Tibial artery (tissue), 4 donors: Measurements from ENCODE around the gene FAM241B.

Source experiments
- DNase-seq, 2 donors: peaks; one replicate each; pipeline ENCODE4 v3.0.0-alpha.2; 2019
- H3K27ac ChIP-seq, 2 donors: fragments of 200-600 bp; sonication (generic) in 1 of 2; 1 replicate in 1 of 2; 2 replicates in 1 of 2; pipeline ENCODE4 v1.5.1; 2018 to 2019; ENCODE audit warnings: mild to moderate bottlenecking in 1 of 2
- H3K27me3 ChIP-seq, 2 donors: fragments of 200-600 bp; sonication (generic) in 1 of 2; one replicate each; pipeline versions ENCODE4 v1.5.1 to v1.6.0; 2016 to 2019
- H3K36me3 ChIP-seq, 3 donors: fragments of 200-600 bp; sonication (generic) in 2 of 3; one replicate each; pipeline ENCODE4 v1.5.1; 2016 to 2019; ENCODE audit warnings: mild to moderate bottlenecking in 2 of 3
- H3K4me1 ChIP-seq, 4 donors: fragments of 200-600 bp; sonication (generic) in 2 of 4; 1 replicate in 3 of 4; 2 replicates in 1 of 4; pipeline ENCODE4 v1.5.1; 2016 to 2019
- H3K4me3 ChIP-seq, 2 donors: fragments of 200-600 bp; sonication (generic) in 1 of 2; 1 replicate in 1 of 2; 2 replicates in 1 of 2; pipeline ENCODE4 v1.5.1; 2018 to 2019; ENCODE audit warnings: mild to moderate bottlenecking in 2 of 2
- H3K9me3 ChIP-seq, 3 donors: fragments of 200-600 bp; sonication (generic) in 1 of 3; one replicate each; pipeline ENCODE4 v1.5.1; 2016 to 2019
- CTCF ChIP-seq, 2 experiments: fragments of 200-600 bp in 1 of 2; fragments of 450-650 bp in 1 of 2; IDR thresholded peaks; one replicate each; pipeline ENCODE4 v1.5.1; 2017 to 2019; ENCODE audit warnings: antibody characterized with exemption in 2 of 2, mild to moderate bottlenecking in 1 of 2, moderate library complexity in 1 of 2
- intact Hi-C: fragments of 100-400 bp; cut with DNase I; formaldehyde crosslinking; loops from one replicate; pipeline ENCODE4 v1.15.0; 2023; ENCODE audit warnings: low total_unique reads

Gene FAM241B

GRCh38 chr10:69639291-69640195 lies 9.5 kb downstream of the FAM241B start:
- peak; percentile 51 to 63 for DNase-seq
- intact Hi-C loops = loop anchor here (5.0 to 10.0 kb wide), 2 partner anchors 122 to 225 kb away; partner anchors contain the start of gene TACR2
- Histone ChIP-seq H3K27ac (no peak overlapping the region), H3K4me1 (peaks cover 0 to under 1% (median under 1%) of the 10 kb centered on the region in 4 donors), H3K27me3 (peaks cover 0 to 5% of the 10 kb centered on the region in 2 donors), H3K4me3 (no peak overlapping the region), H3K36me3 (peaks cover 0 to 3% (median 0%) of the 10 kb centered on the region in 3 donors), H3K9me3 (no peaks in the 10 kb centered on the region)
- peak; percentile 84 to 85 for TF ChIP-seq CTCF (IDR thresholded peaks at IDR 0.05)

GRCh38 chr10:69640196-69640980 lies 10.3 kb downstream of the FAM241B start:
- H3K9me3 ChIP-seq = no peaks in the 10 kb centered on the region
- no peak for DNase-seq
- H3K27me3 ChIP-seq = peaks cover 0 to 5% of the 10 kb centered on the region in 2 donors
- H3K36me3 ChIP-seq = no peaks in the 10 kb centered on the region
- no peak for TF ChIP-seq CTCF (IDR thresholded peaks at IDR 0.05)
- no peak overlapping the region for H3K27ac ChIP-seq
- intact Hi-C loops = no loop called here
- H3K4me3 ChIP-seq = no peak overlapping the region
- H3K4me1 ChIP-seq = peaks cover 0 to 4% (median 2%) of the 10 kb centered on the region in 4 donors

GRCh38 chr10:69641261-69641980 lies 11.4 kb downstream of the FAM241B start:
- Histone ChIP-seq H3K27me3 (peaks cover 0 to 5% of the 10 kb centered on the region in 2 donors), H3K27ac (no peak overlapping the region)

GRCh38 chr10:69642747-69643146 lies 12.7 kb downstream of the FAM241B start:
- Histone ChIP-seq H3K4me1 (peaks cover 0 to 4% (median 2%) of the 10 kb centered on the region in 4 donors), H3K4me3 (no peak overlapping the region), H3K27ac (no peak overlapping the region), H3K9me3 (no peaks in the 10 kb centered on the region), H3K27me3 (peaks cover 0 to 5% of the 10 kb centered on the region in 2 donors), H3K36me3 (no peaks in the 10 kb centered on the region)
- intact Hi-C loops = loop anchor here (2.0 kb wide), 1 partner anchor 278 kb away; no protein-coding TSS in a partner anchor
- TF ChIP-seq CTCF (IDR thresholded peaks at IDR 0.05) = no peak
- DNase-seq = no peak

More at GRCh38 chr10:69641261-69641980, 11.4 kb downstream of the FAM241B start:
- TF ChIP-seq CTCF (IDR thresholded peaks at IDR 0.05) = no peak
- no peak for DNase-seq
- Histone ChIP-seq H3K9me3 (no peaks in the 10 kb centered on the region), H3K4me1 (peaks cover 0 to 4% (median 2%) of the 10 kb centered on the region in 4 donors), H3K36me3 (no peaks in the 10 kb centered on the region), H3K4me3 (no peak overlapping the region)
- intact Hi-C loops = no loop called here
